Cardiac atrium fibroblast (primary cell): ENCODE data around the gene SEMG2. TPM values are rescaled to one million over a fixed set of nuclear protein-coding genes. Genes with fewer than 3 reads are reported as not detected.

Experiments
- total RNA-seq: library from RNA; depleted of rRNA; stranded (reverse); fragments of >200 nt; gene quantifications from 2 replicates; pipeline ENCODE4 v1.2.3, GENCODE V29; 2015

Gene SEMG2
- total RNA-seq: not detected in 2 replicates

GRCh38 chr20:45221076-45221475 is at the start of gene SEMG2:
SEMG2 (plus strand) TSS chr20:45221373; CDS start chr20:45221390, 17 bp downstream.

GRCh38 chr20:45174434-45175364 is 46.5 kb upstream of the SEMG2 start, which contains the start of gene PI3:
PI3 (plus strand) TSS chr20:45174902; CDS start chr20:45174923, 21 bp downstream.

GRCh38 chr20:45206725-45207124 is 14.4 kb upstream of the SEMG2 start, which contains the start of gene SEMG1:
SEMG1 (plus strand) TSS chr20:45207033; CDS start chr20:45207054, 21 bp downstream.

GRCh38 chr20:45254383-45255262 is 33.5 kb downstream of the SEMG2 start, which contains the start of gene SLPI:
SLPI (minus strand) TSS chr20:45254564; CDS start chr20:45254543, 21 bp downstream.

Other genes with a start within 250 kb of the SEMG2 start
- 2.3 and 2.4 TPM in 2 replicates for gene KCNS1, start 120.2 kb upstream of the SEMG2 start, total RNA-seq
- not detected in 2 replicates for gene WFDC5, start 106.2 kb upstream of the SEMG2 start, total RNA-seq
- not detected in 2 replicates for gene WFDC12, start 96.9 kb upstream of the SEMG2 start, total RNA-seq
- 4.5 TPM in 1 of 2 replicates, not detected in the other for gene PI3, start 46.5 kb upstream of the SEMG2 start, total RNA-seq
- not detected in 2 replicates for gene SEMG1, start 14.3 kb upstream of the SEMG2 start, total RNA-seq
- not detected in 2 replicates for gene SLPI, start 33.2 kb downstream of the SEMG2 start, total RNA-seq
- gene RBPJL, start 85.5 kb downstream of the SEMG2 start, total RNA-seq: not detected in 2 replicates
- gene MATN4, start 86.9 kb downstream of the SEMG2 start, total RNA-seq: not detected in 2 replicates
- 43.5 and 50.7 TPM in 2 replicates for gene SDC4, start 127.1 kb downstream of the SEMG2 start, total RNA-seq
- 26.4 and 43.4 TPM in 2 replicates for gene SYS1, start 141.8 kb downstream of the SEMG2 start, total RNA-seq
- gene TP53TG5, start 157.0 kb downstream of the SEMG2 start, total RNA-seq: not detected in 2 replicates
- 7.9 and 10.1 TPM in 2 replicates for gene DBNDD2, start 186.9 kb downstream of the SEMG2 start, total RNA-seq
- 91.3 and 93.3 TPM in 2 replicates for gene PIGT, start 194.8 kb downstream of the SEMG2 start, total RNA-seq
- gene WFDC2, start 248.4 kb downstream of the SEMG2 start, total RNA-seq: not detected in 2 replicates